HG02981 (cell line): ENCODE measurements around the gene FASN.
A peak's percentile ranks its signal among the peaks of the same experiment; 100 is the strongest.

ENCODE experiments used
- ATAC-seq: cut with Tn5 transposase; IDR thresholded peaks from one replicate; pipeline ENCODE4 v1.9.1; 2021; ENCODE audit warnings: mild to moderate bottlenecking, moderate library complexity; ENCODE audit not compliant: unreplicated experiment

Gene FASN

DNA sequence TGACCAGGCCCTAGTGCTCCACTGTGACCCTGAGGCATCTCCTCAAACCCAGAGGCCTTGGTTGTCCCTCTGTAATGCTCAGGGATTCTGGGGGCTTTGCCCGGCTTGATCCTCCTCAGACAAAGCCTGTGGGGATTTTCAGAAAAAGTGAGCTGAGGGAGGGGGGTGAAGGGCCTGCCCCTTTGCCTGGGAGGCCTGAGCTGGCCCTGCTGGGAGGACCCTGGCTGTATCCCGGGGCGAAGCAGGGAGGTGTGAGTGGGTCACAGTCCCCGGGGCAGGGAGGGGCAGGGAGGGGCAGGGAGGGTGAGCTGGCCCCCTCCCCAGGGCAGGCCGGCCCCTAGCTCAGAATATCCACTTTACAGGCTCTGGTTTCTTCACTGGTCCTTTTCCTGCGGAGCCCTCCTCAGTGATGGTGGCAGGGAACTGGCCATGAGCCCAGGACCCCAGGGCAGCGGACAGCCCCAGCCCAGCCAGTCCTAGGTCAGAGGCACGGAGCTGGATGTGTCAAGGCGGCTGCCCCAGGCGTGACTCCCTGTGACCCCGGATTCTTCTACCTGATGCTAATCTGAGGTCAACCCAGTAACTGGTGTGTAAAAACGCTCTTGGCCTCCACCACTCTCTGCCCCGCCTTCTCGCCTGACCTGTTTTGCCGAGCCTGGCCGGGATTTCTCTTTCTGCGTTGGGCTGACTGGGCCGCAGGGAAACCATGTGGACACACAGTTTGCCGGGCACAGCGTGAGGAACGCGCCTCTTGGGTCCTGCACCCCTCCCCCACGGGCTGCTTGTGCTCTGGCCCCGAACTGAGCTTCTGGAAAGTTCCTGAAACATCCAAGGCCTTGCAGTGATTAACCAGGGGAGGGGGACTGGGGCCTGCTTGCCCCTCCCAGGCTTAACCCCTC is 5.8 kb upstream of the FASN start:
- ATAC-seq = no peak

DNA sequence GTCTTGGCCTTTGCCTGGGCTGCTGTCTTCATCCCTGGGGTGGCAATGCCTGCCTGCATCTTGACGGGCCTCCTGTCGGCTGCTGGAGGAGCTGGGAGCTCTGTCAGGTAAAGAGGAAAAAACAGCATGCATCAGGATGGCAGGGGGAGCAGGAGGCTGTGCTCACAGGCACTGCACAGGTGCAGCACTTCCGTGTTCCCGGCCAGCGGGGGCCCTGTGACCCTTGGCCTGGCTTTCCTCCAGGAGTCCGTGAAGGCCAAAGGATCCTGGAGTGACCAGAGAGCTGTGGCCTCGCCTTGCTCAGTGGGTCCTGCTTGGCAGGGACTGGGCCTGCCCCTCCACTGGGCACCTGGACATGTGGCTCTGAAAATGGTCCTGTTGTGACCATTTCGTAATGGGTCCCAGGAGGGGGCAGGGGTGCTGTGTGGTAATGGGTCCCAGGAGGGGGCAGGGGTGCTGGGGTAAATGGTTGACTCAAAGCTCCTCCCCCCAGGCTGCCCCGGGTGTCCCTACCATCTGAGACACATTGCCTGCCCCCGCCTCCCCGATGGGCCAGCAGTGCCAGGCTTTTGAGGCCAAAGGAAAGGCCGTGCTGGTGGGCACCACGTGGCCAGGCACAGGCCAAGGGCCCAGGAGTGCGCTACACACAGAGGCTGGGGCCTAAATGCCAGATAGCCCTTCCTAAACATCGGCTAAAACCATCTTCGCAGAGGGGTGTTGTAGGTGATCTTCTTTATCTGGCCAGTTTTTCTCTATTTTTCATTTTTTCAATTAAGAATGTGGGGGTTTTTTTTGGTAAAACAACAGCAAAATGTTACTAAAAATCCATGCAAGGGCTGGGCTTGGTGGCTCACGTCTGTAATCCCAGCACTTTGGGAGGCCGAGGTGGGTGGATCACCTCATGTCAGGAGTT is 4.0 kb upstream of the FASN start:
- ATAC-seq = no peak

DNA sequence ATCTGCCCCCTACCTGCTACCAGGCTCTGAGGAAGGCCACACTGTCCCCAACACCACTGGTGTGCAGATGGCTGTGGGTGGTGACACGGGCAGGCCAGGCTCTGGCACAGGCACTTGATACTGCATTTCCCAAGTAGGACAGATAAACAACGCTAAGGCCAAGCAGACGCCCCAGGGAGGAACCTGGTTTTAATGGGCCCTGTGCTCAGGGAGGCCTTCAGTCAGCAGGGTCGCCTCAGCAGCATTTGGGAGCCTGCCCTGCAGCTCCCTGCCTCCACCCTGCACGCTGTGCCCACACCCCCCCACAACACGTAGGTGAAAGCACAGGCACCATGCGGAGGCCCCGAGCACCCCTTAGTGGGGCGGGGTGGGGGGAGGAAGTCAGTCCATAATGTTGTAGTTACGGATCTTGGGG is 3.3 kb upstream of the FASN start:
- ATAC-seq = no peak

DNA sequence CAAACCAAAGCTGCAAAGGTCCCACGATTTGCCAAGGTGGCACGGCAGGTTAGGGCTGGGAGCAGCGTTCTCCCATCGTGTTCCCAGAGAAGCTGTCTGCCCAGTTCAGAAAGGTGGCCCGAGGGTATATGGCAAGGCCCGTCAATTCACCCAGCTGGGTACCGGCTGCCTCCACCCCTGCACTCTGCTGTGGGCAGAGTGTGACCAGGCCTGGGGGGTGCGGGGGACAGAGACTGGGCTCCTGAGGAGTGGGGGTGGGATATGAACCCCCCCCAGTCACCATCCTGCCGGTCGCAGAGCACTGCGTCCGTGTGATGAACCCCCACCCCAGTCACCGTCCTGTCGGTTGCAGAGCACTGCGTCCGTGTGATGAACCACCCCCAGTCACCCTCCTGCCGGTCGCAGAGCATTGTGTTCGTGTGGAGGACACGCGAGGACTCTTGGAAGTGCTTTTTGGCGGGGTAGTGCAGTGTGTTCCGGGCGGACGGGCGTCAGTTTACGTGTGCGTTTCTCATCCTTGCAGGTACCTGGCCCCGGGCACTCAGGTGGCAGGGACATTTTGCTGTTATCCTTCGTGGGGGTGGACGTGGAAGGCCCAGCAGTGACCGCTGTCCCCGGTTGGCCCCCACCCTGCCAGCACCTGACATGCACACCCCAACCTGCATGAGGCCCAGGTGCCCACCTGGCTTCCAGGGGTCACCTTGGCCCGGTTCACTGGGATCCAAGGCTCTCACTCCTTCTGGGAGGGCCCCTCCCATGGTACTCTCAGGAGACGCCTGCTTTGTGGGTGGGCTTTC is 2.7 kb upstream of the FASN start:
- no peak for ATAC-seq

DNA sequence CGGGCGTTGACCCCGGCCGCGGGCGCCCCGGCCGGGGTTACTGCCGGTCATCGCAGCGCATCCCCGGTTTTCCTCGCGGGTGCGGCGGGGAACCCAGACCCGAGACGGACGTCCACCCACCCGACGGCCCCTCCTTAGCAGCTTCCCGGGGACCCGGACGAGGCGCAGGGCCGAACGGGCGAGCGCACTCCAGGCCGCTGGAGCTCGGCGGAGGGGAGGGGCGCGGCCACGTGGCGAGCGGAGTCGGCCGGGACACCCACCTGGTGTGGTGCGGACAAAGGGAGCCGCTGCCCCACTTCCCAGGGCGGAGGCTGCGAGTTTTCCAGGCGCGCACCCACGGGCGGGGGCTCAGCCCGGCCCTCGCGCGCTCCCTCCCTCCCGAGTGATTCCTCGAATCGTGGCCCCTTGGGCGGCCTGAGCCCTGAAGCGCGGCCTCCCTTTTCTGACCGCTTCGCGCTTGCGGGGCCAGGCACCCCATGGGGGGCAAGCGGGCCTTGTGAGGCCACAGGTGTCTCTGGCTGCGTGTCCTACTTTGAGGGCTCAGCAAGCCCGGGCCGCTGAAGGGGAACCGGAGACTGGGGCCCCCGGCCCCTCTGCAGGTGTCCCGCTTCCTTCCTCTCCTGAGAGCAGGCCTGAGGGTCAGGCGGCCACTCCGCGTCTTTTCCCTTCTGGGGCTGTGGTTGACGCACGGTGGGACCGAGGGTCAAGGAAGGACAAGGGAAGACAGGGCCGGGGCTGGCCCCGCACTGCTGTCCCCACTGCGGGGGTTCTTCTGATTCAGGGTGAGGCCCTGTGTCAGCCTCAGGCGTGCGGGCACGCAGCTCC is 1.1 kb upstream of the FASN start:
- ATAC-seq = peak; percentile 8

DNA sequence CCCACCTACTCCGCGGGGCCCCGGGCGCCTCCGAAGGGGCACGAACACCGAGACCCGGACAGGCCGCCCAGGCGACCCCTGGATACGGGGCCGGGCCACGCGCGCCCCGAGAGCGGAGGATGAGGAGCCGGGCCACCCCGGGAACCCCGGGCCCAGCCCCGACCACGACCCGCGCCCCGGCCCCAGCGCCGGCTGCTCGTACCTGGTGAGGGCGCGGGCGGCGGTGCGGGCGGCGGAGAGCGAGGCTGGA is 192 bp downstream of the FASN start:
- ATAC-seq = peak; percentile 12

DNA sequence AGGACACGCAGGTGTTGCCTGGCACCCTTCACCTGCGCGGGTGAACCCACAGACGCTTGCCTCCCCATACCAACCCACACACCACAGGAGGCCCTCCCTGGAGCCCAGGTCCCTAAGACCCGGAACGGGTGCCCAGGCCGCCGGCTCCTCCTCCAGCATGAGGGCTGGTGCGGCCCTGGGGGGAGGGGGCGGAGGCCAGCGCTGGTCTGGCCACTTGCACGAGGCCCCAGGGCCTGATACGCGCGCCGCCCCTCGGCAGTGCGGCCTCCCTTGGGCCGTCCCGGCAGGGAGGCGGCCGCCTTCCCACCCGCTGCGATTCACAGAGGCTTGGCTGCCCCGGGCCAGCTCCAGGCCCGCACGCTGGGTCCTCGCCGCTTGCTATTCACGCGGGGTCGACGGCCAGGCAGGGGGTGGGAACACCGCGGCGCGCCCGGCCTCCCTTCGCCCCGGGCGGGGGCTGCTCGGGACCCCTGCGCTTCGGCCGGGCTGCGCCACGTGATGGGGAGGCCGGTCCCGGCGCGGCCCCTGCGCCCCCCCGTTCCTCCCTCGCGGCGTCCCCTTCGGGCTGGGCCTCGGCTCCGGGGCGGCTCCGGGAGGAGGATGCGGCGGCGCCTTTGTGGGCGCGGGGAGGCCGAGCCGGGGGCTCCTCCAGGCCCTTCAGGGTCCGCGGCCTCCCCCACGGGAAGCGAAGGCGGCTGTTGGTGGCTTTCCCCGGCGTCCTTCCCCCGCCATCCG is 685 bp downstream of the FASN start:
- peak; percentile 3 for ATAC-seq

DNA sequence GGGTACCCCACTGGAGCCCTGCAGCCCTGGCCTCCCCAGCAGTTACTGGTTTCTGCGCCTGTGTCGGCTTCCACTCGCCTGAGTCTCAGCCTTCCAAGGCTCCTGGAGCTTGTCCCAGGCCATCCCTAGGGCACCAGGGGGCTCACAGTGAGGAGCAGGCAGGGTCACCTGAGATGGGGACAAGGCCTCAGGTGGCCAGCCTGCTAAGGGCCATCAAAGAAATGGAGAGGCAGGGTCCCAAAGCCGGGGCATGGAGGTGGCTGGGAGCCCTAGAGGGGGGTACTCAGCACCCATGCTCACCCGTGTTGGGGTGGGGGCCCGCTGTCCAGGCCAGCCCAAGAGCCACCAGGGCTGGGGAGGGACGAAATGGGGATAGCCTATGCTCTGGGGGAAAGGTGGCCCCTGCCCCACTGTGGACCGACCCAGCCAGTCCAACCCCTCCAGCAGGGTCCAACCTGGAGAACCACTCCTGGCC is 1.3 kb downstream of the FASN start:
- ATAC-seq = no peak

DNA sequence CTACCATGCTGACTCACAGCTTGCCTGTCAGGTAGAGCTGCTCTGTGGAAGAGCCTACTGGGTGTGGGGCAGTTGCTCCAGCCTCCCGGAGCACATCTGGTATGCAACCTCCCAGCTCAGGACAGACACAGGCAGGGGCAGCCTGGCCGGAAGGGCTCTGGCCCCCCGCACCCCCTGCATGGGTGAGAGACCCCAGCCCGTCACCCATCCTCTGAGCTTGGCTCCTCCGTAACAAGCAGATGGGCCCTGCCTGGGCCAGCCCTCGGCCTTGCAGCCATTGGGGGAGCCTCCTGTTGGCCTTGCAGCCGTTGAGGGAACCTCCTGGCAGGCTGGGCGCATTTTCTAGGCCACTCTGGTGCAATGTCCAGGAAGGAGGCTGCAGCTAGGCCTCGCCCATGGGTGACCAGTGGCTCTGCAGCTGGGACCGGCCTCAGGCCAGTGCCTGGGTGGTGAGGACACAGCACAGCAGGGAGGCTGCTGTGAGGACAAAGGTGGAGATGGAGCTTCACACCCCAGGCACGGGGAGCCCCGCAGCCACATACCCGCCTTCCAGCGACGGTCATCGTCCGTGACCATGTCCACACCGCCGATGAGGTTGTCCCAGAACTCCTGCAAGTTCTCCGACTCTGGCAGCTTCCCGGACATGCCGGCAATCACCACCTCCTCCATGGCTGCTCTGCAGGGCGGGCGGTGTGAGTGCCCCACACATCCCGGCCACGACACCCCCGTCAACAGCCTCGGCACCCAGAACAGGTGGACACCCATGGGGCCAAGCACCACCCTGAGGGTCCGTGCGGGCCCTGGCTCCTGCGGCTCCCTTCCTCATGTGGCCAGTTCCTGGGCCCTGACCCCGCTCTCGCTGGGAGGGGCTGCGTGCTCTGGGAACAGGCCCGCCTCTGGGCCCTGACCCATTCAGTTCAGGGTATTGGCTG is 2.0 kb downstream of the FASN start:
- no peak for ATAC-seq

DNA sequence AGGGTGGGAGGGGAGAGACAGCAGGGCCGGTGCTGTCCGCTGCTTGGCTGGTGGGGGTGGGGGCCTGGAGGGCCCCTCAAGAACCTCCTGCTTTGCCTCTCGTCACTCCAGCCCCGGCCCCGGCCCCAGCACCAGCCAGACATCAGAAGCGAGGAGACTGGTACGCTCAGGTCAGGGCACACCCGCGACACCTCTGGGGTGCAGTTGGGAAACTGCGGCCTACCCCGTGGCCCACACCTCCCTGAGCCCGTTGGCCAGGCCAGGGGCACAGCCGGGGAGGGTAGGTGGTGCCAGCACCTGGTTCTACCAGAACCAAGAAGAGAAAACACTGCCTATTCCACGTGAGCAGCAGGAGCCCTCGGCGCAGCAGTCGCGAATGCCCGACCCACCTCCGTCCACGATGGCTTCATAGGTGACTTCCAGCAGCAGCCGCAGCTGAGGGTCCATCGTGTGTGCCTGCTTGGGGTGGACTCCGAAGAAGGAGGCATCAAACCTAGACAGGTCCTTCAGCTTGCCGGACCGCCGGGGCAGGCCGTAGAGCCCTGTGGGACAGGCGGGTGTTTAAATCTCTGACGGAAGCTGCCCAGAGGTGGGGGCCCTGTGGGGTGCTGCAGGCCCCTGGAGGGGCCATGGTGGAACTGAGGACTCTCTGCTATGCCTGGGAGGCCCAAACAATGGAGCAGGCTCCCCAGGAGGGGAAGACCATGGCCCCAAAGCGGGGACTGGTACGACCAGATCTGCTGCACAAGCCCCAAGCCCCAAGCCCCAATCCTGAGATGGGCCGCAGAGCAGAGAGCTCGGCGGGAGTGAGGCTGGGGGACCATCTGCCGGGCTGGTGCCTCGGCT is 2.9 kb downstream of the FASN start:
- no peak for ATAC-seq

DNA sequence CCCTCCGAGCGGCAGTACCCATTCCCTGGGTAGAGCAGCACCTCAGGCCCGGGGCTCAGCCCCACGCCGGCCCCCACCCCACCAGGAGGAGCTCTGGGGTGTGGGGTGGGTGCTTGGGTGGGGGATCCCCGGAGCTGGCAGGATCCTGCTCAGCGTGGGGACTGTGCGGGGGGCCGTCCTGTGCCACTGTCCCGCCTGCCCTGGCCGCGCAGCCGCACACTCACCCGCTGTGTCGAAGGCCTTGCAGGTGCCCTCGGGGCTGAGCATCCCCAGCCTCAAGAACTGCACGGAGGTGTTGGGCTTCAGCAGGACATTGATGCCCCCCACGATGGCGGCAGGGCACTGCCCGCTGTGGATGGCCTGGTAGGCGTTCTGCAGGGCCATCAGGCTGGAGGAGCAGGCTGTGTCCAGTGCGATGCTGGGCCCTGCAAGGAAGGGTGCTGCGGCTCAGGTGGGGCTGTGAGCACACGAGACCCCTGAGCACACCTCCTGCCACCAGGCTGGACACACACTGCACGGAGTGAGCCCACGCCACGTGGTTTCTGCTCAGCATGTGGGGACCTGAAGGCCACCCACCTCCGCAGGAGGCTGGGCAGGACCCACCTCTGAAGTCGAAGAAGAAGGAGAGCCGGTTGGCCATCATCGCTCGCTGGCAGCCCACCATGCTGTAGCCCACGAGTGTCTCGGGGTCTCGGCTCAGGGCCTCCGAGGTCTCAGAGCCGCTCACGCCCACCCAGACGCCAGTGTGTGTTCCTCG is 4.9 kb downstream of the FASN start:
- no peak for ATAC-seq

DNA sequence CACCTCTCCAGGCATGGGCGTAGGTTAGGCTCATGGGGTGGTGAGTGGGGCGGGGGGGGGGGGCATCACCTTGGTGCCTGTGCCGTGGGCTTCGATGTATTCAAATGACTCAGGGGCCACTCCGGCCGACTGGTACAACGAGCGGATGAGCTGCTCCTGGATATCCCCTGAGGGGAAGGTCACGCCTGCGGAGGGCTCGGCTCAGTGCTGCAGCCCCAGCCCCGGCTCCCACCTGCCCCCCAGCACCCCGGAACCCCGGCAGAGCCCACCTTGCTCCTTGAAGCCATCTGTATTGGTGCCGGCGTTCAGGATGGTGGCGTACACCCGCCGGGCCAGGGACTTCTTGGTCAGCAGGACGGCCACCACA is 5.4 kb downstream of the FASN start:
- ATAC-seq = no peak

DNA sequence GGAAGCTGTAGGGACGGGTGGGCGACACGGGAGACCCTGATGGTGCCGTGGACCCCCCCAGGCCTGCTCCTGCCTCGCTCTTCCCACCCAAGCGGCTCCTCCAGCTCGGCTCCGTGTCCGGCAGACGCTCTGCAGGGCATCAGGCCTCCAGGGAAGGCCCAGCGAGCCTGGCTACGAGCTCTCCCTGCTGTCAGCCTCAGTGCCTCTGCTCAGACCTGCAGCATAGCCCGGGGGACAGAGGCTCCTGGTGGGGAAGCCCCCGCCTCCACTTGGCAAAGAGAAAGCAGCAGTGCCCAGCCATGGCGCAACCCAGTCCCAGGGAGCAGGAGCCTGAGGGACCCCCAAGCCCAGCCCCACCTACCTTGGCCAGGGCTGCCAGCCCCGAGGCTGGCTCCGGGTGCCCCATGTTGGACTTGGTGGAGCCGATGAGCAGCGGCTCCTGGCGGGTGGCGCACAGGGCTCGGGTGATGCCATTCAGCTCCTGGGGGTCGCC is 5.9 kb downstream of the FASN start:
- no peak for ATAC-seq

DNA sequence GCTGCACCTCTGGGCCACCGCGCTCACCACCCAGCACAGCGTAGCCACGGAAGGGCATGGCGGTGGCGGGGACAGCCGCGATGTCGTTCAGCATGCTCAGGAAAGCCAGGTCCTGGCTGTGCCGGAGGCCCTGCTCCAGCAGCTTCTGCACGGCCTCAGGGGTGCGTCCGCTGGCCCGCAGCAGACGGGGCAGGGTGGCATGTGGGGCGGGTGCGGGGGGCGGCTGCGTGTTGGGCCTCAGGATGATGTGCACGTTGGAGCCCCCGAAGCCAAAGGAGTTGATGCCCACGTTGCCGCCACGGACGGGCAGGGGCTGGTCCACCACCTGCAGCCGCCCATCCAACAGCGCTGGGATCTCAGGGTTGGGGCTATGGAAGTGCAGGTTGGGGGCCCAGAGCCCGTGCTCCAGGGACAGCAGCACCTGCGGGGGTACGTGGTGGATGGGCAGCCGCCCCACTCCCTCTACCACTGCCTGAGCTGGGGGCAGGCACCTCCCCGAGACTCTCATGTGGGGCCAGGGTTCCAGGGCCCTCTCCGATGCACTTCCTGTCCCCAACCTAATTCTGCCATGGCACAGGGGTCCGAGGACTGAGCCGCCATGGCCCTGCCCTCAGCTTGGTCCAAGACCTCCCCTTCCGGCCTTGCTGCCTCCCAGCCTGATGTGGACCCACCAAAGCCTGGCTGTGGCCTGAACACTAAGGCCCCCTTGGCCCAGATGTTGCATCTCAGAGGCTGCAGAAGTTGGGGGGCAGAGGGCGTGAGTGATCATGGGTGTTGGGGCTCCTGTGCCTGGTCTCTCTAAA is 6.6 kb downstream of the FASN start:
- no peak for ATAC-seq

DNA sequence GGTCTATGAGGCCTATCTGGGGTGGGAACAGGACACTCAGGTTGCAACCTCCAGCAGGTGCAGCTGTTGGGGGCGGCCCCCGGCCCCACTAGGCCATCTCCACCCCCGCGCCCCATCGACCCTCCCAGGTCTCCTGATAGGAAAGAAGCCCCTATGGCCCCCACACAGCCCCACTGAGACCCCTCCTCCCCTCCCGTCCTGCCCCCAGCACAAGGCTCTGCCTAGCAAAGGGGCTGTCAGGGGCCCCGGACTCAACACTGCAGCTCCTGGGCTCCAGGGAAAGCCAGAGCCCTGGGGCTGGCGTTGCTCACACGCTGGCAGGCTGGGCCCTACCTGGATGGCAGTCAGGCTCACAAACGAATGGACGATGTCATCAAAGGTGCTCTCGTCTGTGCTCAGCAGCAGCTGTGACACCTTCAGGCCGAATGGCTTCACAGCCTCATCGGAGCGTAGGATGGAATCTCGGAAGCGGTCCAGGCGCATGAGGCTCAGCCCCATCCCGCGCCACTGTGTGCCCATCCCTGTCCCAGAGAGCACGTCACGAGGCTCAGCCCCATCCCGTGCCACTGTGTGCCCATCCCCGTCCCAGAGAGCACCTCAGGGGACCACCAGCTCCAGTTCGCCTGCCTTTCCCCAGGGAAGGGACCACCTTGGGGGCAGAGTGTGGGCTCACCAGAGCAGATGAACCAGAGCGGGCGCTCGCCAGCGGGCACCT is 7.3 kb downstream of the FASN start:
- no peak for ATAC-seq
